Spleen (tissue), 11 donors: ENCODE measurements around the gene PLK5. TPM values are rescaled to one million over a fixed set of nuclear protein-coding genes. Genes with fewer than 3 reads are reported as not detected.
"Not testable (repeated sequence)": the region's sequence is repeated elsewhere in the genome, so short reads cannot be mapped to it uniquely, and the experiment has no call there.

ENCODE experiments used
- DNase-seq: peaks from one replicate; pipeline ENCODE4 v3.0.0-alpha.2; 2020
- H3K27ac ChIP-seq, 8 donors: fragments of 200-600 bp; sonication (generic) in 7 of 8; 1 replicate in 4 of 8; 2 replicates in 4 of 8; pipeline versions ENCODE4 v1.5.0 to v1.8.0; 2016 to 2021; ENCODE audit warnings: inconsistent platforms in 4 of 8, mild to moderate bottlenecking in 4 of 8, moderate library complexity in 1 of 8
- H3K27me3 ChIP-seq, 7 donors: fragments of 200-600 bp; sonication (generic) in 6 of 7; replicated peaks in 1 of 7; 1 replicate in 4 of 7; 2 replicates in 3 of 7; pipeline versions ENCODE4 v1.5.0 to v1.8.0; 2016 to 2021; ENCODE audit warnings: inconsistent platforms in 3 of 7, mild to moderate bottlenecking in 1 of 7
- H3K36me3 ChIP-seq, 6 donors: fragments of 200-600 bp; sonication (generic) in 5 of 6; 1 replicate in 4 of 6; 2 replicates in 2 of 6; pipeline versions ENCODE4 v1.5.0 to v1.8.0; 2016 to 2021; ENCODE audit warnings: inconsistent platforms in 2 of 6
- H3K4me1 ChIP-seq, 6 donors: fragments of 200-600 bp; sonication (generic) in 5 of 6; 1 replicate in 3 of 6; 2 replicates in 3 of 6; pipeline versions ENCODE4 v1.5.0 to v1.8.0; 2016 to 2021; ENCODE audit warnings: inconsistent platforms in 3 of 6
- H3K4me3 ChIP-seq, 8 donors: fragments of 200-600 bp; sonication (generic) in 7 of 8; 1 replicate in 4 of 8; 2 replicates in 4 of 8; pipeline versions ENCODE4 v1.5.0 to v1.8.0; 2016 to 2021; ENCODE audit warnings: inconsistent platforms in 4 of 8, mild to moderate bottlenecking in 4 of 8, moderate library complexity in 2 of 8
- H3K9me3 ChIP-seq, 8 donors: fragments of 200-600 bp; sonication (generic) in 7 of 8; 1 replicate in 4 of 8; 2 replicates in 4 of 8; pipeline versions ENCODE4 v1.5.0 to v1.8.0; 2016 to 2021; ENCODE audit warnings: inconsistent platforms in 4 of 8
- CTCF ChIP-seq, 11 experiments: fragments of 200-600 bp in 7 of 11; fragments of 450-650 bp in 4 of 11; sonication (generic) in 4 of 11; IDR thresholded peaks in 8 of 11; conservative IDR thresholded peaks in 3 of 11; 1 replicate in 7 of 11; 2 replicates in 4 of 11; pipeline versions ENCODE4 v1.4.0 to v1.8.0; 2016 to 2021; ENCODE audit warnings: antibody characterized with exemption in 11 of 11, inconsistent platforms in 4 of 11, mild to moderate bottlenecking in 1 of 11
- POLR2A ChIP-seq, 3 donors: fragments of 450-650 bp; IDR thresholded peaks; one replicate each; pipeline ENCODE4 v1.5.1; 2017; ENCODE audit warnings: antibody characterized with exemption in 3 of 3, mild to moderate bottlenecking in 1 of 3
- POLR2AphosphoS5 ChIP-seq, 3 donors: sonication (generic); formaldehyde crosslinking; IDR thresholded peaks; one replicate each; pipeline ENCODE4 v1.5.1; 2017; ENCODE audit warnings: antibody characterized with exemption in 3 of 3
- WGBS, 5 donors: extraction: QIAGEN DNeasy Blood & Tissue Kit in 3 of 5; methylation state at CpG; one replicate each; pipeline versions ENCODE4 v1.1.5 to v1.1.7; 2013 to 2018; 5-methylcytosine and 5-hydroxymethylcytosine counted together
- intact Hi-C: fragments of 100-400 bp; cut with DNase I; formaldehyde crosslinking; loops from one replicate; pipeline ENCODE4 v1.15.0; 2023; ENCODE audit warnings: low total_unique reads
- polyA plus RNA-seq, 3 donors: library from polyadenylated mRNA; stranded (reverse); fragments of 200-250 nt; gene quantifications; one replicate each; pipeline ENCODE4 v1.2.1, GENCODE V29; 2013
- total RNA-seq, 7 donors: library from RNA; depleted of rRNA in 3 of 7; stranded (reverse); fragments of >200 nt in 3 of 7; fragmentation: NEBNext Ultra II Directional in 4 of 7; extraction: Animal tissue kit (Norgen Biotek cat#: 25700) in 4 of 7; gene quantifications; one replicate each; pipeline versions ENCODE4 v1.1.0 to v1.2.1, GENCODE V29; 2016 to 2021
- donor health status: healthy with polysubstance abuse.
- donor health status: DM: no; HTN: no; CAD: no; lungs with moderate emphysema.
- donor health status: DM: no; HTN: no; CAD: no.
- donor health status: Bipolar disorder and iron deficiency.
- donor health status: healthy.
- donor health status: DM: no; HTN: no; CAD: no.
- donor health status: DM: yes; HTN: yes; CAD: no.

The PLK5 gene
- total and polyA plus RNA-seq, 10 donors: 0.04 to 0.06 (median 0.06) TPM; not detected in 7

- H3K27me3 ChIP-seq: peaks cover 0 to 97% (median 52%) of the 10 kb centered on the region in 7 donors
- H3K27ac ChIP-seq: no peak overlapping the region
- H3K36me3 ChIP-seq: no peaks in the 10 kb centered on the region
- no peak for DNase-seq
- whole genome bisulfite sequencing, 5 donors: 72 to 85% (median 74%) methylated on average over 7 to 10 of the region's 10 CpGs
- H3K4me1 ChIP-seq: peaks cover 5 to 22% (median 15%) of the 10 kb centered on the region in 6 donors
- peaks cover 0 to 5% (median 0%) of the 10 kb centered on the region in 8 donors for H3K9me3 ChIP-seq
- no peak overlapping the region for H3K4me3 ChIP-seq
- TF ChIP-seq CTCF (IDR thresholded peaks at IDR 0.05 in 8 of 11, conservative IDR thresholded peaks at IDR 0.05 in 3 of 11): no peak
- no peak for TF ChIP-seq POLR2A (IDR thresholded peaks at IDR 0.05)
- no peak for TF ChIP-seq POLR2AphosphoS5 (IDR thresholded peaks at IDR 0.05)
- intact Hi-C loops: no loop called here
Measured at GRCh38 chr19:1514295-1514661, 9.6 kb upstream of the PLK5 start.

- intact Hi-C loops: no loop called here
- DNase-seq: no peak
- Histone ChIP-seq H3K27ac (no peak overlapping the region), H3K4me1 (peaks cover 5 to 22% (median 15%) of the 10 kb centered on the region in 6 donors), H3K9me3 (peaks cover 0 to 5% (median 0%) of the 10 kb centered on the region in 8 donors), H3K36me3 (no peaks in the 10 kb centered on the region), H3K4me3 (no peak overlapping the region), H3K27me3 (peaks cover 0 to 100% (median 55%) of the 10 kb centered on the region in 7 donors)
- WGBS, 5 donors: 51 to 74% (median 68%) methylated on average over 10 to 14 of the region's 14 CpGs
- TF ChIP-seq POLR2AphosphoS5 (IDR thresholded peaks at IDR 0.05) (no peak), POLR2A (IDR thresholded peaks at IDR 0.05) (no peak), CTCF (IDR thresholded peaks at IDR 0.05 in 8 of 11, conservative IDR thresholded peaks at IDR 0.05 in 3 of 11) (no peak)
Measured at GRCh38 chr19:1514986-1515721, 8.7 kb upstream of the PLK5 start.

GRCh38 chr19:1516395-1516753 lies 7.5 kb upstream of the PLK5 start:
- WGBS, 5 donors: 67 to 75% (median 74%) methylated on average over 8 of the region's 8 CpGs
- DNase-seq: no peak
- Histone ChIP-seq H3K4me3 (no peak overlapping the region), H3K27me3 (peaks cover 0 to 98% (median 52%) of the 10 kb centered on the region in 7 donors), H3K27ac (no peak overlapping the region), H3K4me1 (peaks cover 5 to 22% (median 15%) of the 10 kb centered on the region in 6 donors), H3K9me3 (peaks cover 0 to 5% (median 0%) of the 10 kb centered on the region in 8 donors), H3K36me3 (no peaks in the 10 kb centered on the region)
- no peak for TF ChIP-seq POLR2A (IDR thresholded peaks at IDR 0.05)
- no peak for TF ChIP-seq POLR2AphosphoS5 (IDR thresholded peaks at IDR 0.05)
- TF ChIP-seq CTCF (IDR thresholded peaks at IDR 0.05 in 8 of 11, conservative IDR thresholded peaks at IDR 0.05 in 3 of 11): no peak
- intact Hi-C loops: no loop called here

GRCh38 chr19:1518471-1518870 lies 5.4 kb upstream of the PLK5 start:
- H3K9me3 ChIP-seq: peaks cover 0 to 5% (median 0%) of the 10 kb centered on the region in 8 donors
- no peaks in the 10 kb centered on the region for H3K36me3 ChIP-seq
- no peak overlapping the region for H3K4me3 ChIP-seq
- no peak for DNase-seq
- TF ChIP-seq CTCF (IDR thresholded peaks at IDR 0.05 in 8 of 11, conservative IDR thresholded peaks at IDR 0.05 in 3 of 11) (no peak), POLR2AphosphoS5 (IDR thresholded peaks at IDR 0.05) (no peak), POLR2A (IDR thresholded peaks at IDR 0.05) (no peak)
- H3K4me1 ChIP-seq: peaks cover 2 to 8% (median 5%) of the 10 kb centered on the region in 6 donors
- peaks cover 0 to 98% (median 46%) of the 10 kb centered on the region in 7 donors for H3K27me3 ChIP-seq
- 80 to 83% (median 82%) methylated on average over 3 to 4 of the region's 4 CpGs for WGBS, 5 donors
- intact Hi-C loops: no loop called here
- H3K27ac ChIP-seq: no peak overlapping the region

- DNase-seq, intact Hi-C loops, H3K27ac ChIP-seq, H3K9me3 ChIP-seq, H3K36me3 ChIP-seq, H3K4me3 ChIP-seq: not testable (repeated sequence)
- Histone ChIP-seq H3K4me1 (peaks cover 0 to 11% (median 3%) of the 10 kb centered on the region in 6 donors), H3K27me3 (peaks cover 0 to 98% (median 48%) of the 10 kb centered on the region in 7 donors)
- WGBS, 5 donors: 82 to 88% (median 84%) methylated on average over 5 to 8 of the region's 8 CpGs
Measured at GRCh38 chr19:1519802-1520201, 4.1 kb upstream of the PLK5 start.
